ENCODE results near the gene HRAS.

- TF ChIP-seq CTCF (conservative IDR thresholded peaks at IDR 0.05; ENCODE audit: low read length) (no peak), EZH2phosphoT487 (IDR thresholded peaks at IDR 0.05; ENCODE audit: borderline replicate concordance) (no peak)
Measured at GRCh38 chr11:501683-502287, 33.6 kb downstream of the HRAS start.
